H9 (cell line): ENCODE results near the gene MTHFD1L. TPM values are rescaled to one million over a fixed set of nuclear protein-coding genes. Genes with fewer than 3 reads are reported as not detected.

Source experiments
- DNase-seq: peaks from one replicate; pipeline ENCODE4 v3.0.0-alpha.2; 2017
- H2AFZ ChIP-seq: one replicate; pipeline ENCODE4 v1.6.1; 2013; ENCODE audit warnings: mild to moderate bottlenecking, low read length, control low read depth, moderate library complexity
- H2AK5ac ChIP-seq: 2 replicates; pipeline ENCODE4 v1.6.1; 2013; ENCODE audit warnings: low read length, control low read depth, mixed read lengths; ENCODE audit not compliant: insufficient read length
- H2BK120ac ChIP-seq: one replicate; pipeline ENCODE4 v1.6.1; 2013; ENCODE audit warnings: low read depth, mild to moderate bottlenecking, low read length, control low read depth, inconsistent platforms; ENCODE audit not compliant: poor library complexity, severe bottlenecking
- H2BK12ac ChIP-seq: 2 replicates; pipeline ENCODE4 v1.6.1; 2013; ENCODE audit warnings: low read length, control low read depth, mixed read lengths, low read depth; ENCODE audit not compliant: insufficient read length
- H2BK15ac ChIP-seq: 2 replicates; pipeline ENCODE4 v1.6.1; 2013; ENCODE audit warnings: low read depth, low read length, control low read depth
- H2BK20ac ChIP-seq: one replicate; pipeline ENCODE4 v1.6.1; 2013; ENCODE audit warnings: low read depth, mild to moderate bottlenecking, low read length, control low read depth, inconsistent platforms; ENCODE audit not compliant: poor library complexity, severe bottlenecking
- H2BK5ac ChIP-seq: 2 replicates; pipeline ENCODE4 v1.6.1; 2013; ENCODE audit warnings: low read length, control low read depth, mixed read lengths; ENCODE audit not compliant: insufficient read length
- H3K14ac ChIP-seq: 2 replicates; pipeline ENCODE4 v1.6.1; 2013; ENCODE audit warnings: low read length, control low read depth; ENCODE audit not compliant: insufficient read depth
- H3K18ac ChIP-seq: 2 replicates; pipeline ENCODE4 v1.6.1; 2013; ENCODE audit warnings: low read depth, mild to moderate bottlenecking, mixed read lengths, low read length, control low read depth; ENCODE audit not compliant: insufficient read length
- H3K23ac ChIP-seq: 2 replicates; pipeline ENCODE4 v1.6.1; 2013; ENCODE audit warnings: low read length, control low read depth, mixed read lengths, low read depth; ENCODE audit not compliant: insufficient read length
- H3K23me2 ChIP-seq: 2 replicates; pipeline ENCODE4 v1.6.1; 2013; ENCODE audit warnings: low read depth, mild to moderate bottlenecking, mixed read lengths, low read length, control low read depth; ENCODE audit not compliant: insufficient read length, poor library complexity, severe bottlenecking
- H3K27ac ChIP-seq: 2 replicates; pipeline ENCODE4 v1.5.1; 2013; ENCODE audit warnings: low read length, control low read depth, mixed read lengths, low read depth; ENCODE audit not compliant: insufficient read length
- H3K27me3 ChIP-seq: 2 replicates; pipeline ENCODE4 v1.6.1; 2013; ENCODE audit warnings: low read length, control low read depth, inconsistent platforms; ENCODE audit not compliant: insufficient read depth
- H3K4ac ChIP-seq: 2 replicates; pipeline ENCODE4 v1.6.1; 2013; ENCODE audit warnings: low read depth, mild to moderate bottlenecking, control low read depth, inconsistent platforms, low read length, moderate library complexity
- H3K4me1 ChIP-seq: 2 replicates; pipeline ENCODE4 v1.6.1; 2013; ENCODE audit warnings: low read length, control low read depth, inconsistent platforms; ENCODE audit not compliant: insufficient read depth
- H3K4me2 ChIP-seq: 2 replicates; pipeline ENCODE4 v1.6.1; 2013; ENCODE audit warnings: low read length, control low read depth, mixed read lengths; ENCODE audit not compliant: insufficient read length, insufficient read depth
- H3K56ac ChIP-seq: 2 replicates; pipeline ENCODE4 v1.6.1; 2013; ENCODE audit warnings: low read depth, mild to moderate bottlenecking, mixed read lengths, low read length, control low read depth; ENCODE audit not compliant: insufficient read length
- H3K79me1 ChIP-seq: 2 replicates; pipeline ENCODE4 v1.6.1; 2013; ENCODE audit warnings: low read depth, mild to moderate bottlenecking, moderate library complexity, low read length, control low read depth, inconsistent platforms; ENCODE audit not compliant: insufficient read depth, poor library complexity, severe bottlenecking
- H3K79me2 ChIP-seq: 2 replicates; pipeline ENCODE4 v1.6.1; 2013; ENCODE audit warnings: low read length, control low read depth, inconsistent platforms; ENCODE audit not compliant: insufficient read depth
- H3K9ac ChIP-seq: 2 replicates; pipeline ENCODE4 v1.6.1; 2013; ENCODE audit warnings: low read length, control low read depth, mixed read lengths; ENCODE audit not compliant: insufficient read length; ENCODE audit errors: extremely low read depth
- H3K9me3 ChIP-seq: one replicate; pipeline ENCODE4 v1.6.1; 2013; ENCODE audit warnings: low read depth, low read length, inconsistent platforms; ENCODE audit not compliant: control insufficient read depth
- H3T11ph ChIP-seq: one replicate; pipeline ENCODE4 v1.6.1; 2013; ENCODE audit warnings: mild to moderate bottlenecking, low read length, control low read depth, inconsistent platforms
- H4K20me1 ChIP-seq: one replicate; pipeline ENCODE4 v1.6.1; 2013; ENCODE audit not compliant: control insufficient read depth, insufficient read length, insufficient read depth
- H4K5ac ChIP-seq: 2 replicates; pipeline ENCODE4 v1.6.1; 2013; ENCODE audit warnings: low read depth, mild to moderate bottlenecking, mixed read lengths, low read length, control low read depth; ENCODE audit not compliant: insufficient read length
- H4K8ac ChIP-seq: replicated peaks from 2 replicates; pipeline ENCODE4 v1.6.1; 2013; ENCODE audit warnings: low read length, control low read depth, mixed read lengths, low read depth; ENCODE audit not compliant: insufficient read length
- H4K91ac ChIP-seq: 2 replicates; pipeline ENCODE4 v1.6.1; 2013; ENCODE audit warnings: low read depth, mild to moderate bottlenecking, moderate library complexity, mixed read lengths, low read length, control low read depth; ENCODE audit not compliant: insufficient read length
- H3K27ac Mint-ChIP-seq, 3 experiments: 2 replicates in 2 of 3; 3 replicates in 1 of 3; pipeline ENCODE4 v1.8.0; 2020 to 2021; ENCODE audit warnings: mixed read lengths in 3 of 3, mild to moderate bottlenecking in 1 of 3, moderate library complexity in 1 of 3
- H3K27me3 Mint-ChIP-seq: 2 replicates; pipeline ENCODE4 v1.8.0; 2021; ENCODE audit warnings: low read depth, mild to moderate bottlenecking, moderate library complexity, mixed read lengths
- H3K36me3 Mint-ChIP-seq, 3 experiments: 2 replicates in 2 of 3; 3 replicates in 1 of 3; pipeline ENCODE4 v1.8.0; 2020 to 2021; ENCODE audit warnings: low read depth in 3 of 3, mixed read lengths in 3 of 3; ENCODE audit not compliant: insufficient read depth in 1 of 3
- H3K4me1 Mint-ChIP-seq, 2 experiments: 2 replicates each; pipeline ENCODE4 v1.8.0; 2020; ENCODE audit warnings: mixed read lengths in 2 of 2
- H3K4me3 Mint-ChIP-seq, 2 experiments: 2 replicates in 1 of 2; 3 replicates in 1 of 2; pipeline ENCODE4 v1.8.0; 2020 to 2021; ENCODE audit warnings: mild to moderate bottlenecking in 2 of 2, mixed read lengths in 2 of 2, moderate library complexity in 1 of 2
- H3K9me3 Mint-ChIP-seq, 2 experiments: 2 replicates in 1 of 2; 3 replicates in 1 of 2; pipeline ENCODE4 v1.8.0; 2020; ENCODE audit warnings: mild to moderate bottlenecking in 2 of 2, mixed read lengths in 2 of 2, moderate library complexity in 1 of 2
- CTCF ChIP-seq: fragments of 200-600 bp; sonication (generic); conservative IDR thresholded peaks from 3 replicates; pipeline ENCODE4 v1.8.0; 2021; ENCODE audit warnings: antibody characterized with exemption, mild to moderate bottlenecking
- WGBS: extraction: QIAGEN DNeasy Blood & Tissue Kit; methylation state at CpG from one replicate; pipeline ENCODE4 v1.1.7; 2013; ENCODE audit warnings: missing lambda C conversion rate, low lambda C conversion rate, mixed read lengths; ENCODE audit not compliant: insufficient read length; ENCODE audit errors: extremely low coverage; 5-methylcytosine and 5-hydroxymethylcytosine counted together
- total RNA-seq: library from RNA; stranded (reverse); gene quantifications from 2 replicates; pipeline ENCODE4 v1.2.1, GENCODE V29; 2021

MTHFD1L gene
- total RNA-seq, 1 experiment from 2014 or later = 90.2 TPM

- DNase-seq = no peak
- no CpG with 5 or more reads among the region's 7 CpGs for WGBS
Measured at GRCh38 chr6:150897400-150897943, 32.0 kb downstream of the MTHFD1L start.

More at GRCh38 chr6:150897400-150897943, 32.0 kb downstream of the MTHFD1L start:
- no peak overlapping the region for H3K4me2 ChIP-seq
- Mint-ChIP-seq H3K4me1 (peaks cover 6 to 8% of the 10 kb centered on the region in 2 experiments), H3K27ac (no peak overlapping the region; a peak in 1 of 7 replicates), H3K4me3 (no peak overlapping the region), H3K9me3 (no peaks in the 10 kb centered on the region), H3K36me3 (peaks cover 26 to 60% (median 43%) of the 10 kb centered on the region in 3 experiments), H3K27me3 (no peaks in the 10 kb centered on the region)
- no peaks in the 10 kb centered on the region for H3K9me3 ChIP-seq
- no peak overlapping the region for H3K18ac ChIP-seq
- H2BK5ac ChIP-seq = no peak overlapping the region
- no peak for TF ChIP-seq CTCF
- no peak overlapping the region for H2AFZ ChIP-seq
- no peaks in the 10 kb centered on the region for H4K20me1 ChIP-seq
- no peak overlapping the region for H2BK20ac ChIP-seq
- H3T11ph ChIP-seq = no peak overlapping the region
- no peak overlapping the region for H4K91ac ChIP-seq
- H3K4ac ChIP-seq = no peak overlapping the region
- no peak overlapping the region for H2BK12ac ChIP-seq
- H2AK5ac ChIP-seq = no peak overlapping the region
- no peaks in the 10 kb centered on the region for H3K79me1 ChIP-seq
- no peak overlapping the region for H3K9ac ChIP-seq
- no peak overlapping the region for H4K5ac ChIP-seq
- H3K27ac ChIP-seq = no peak overlapping the region
- no peak overlapping the region for H3K14ac ChIP-seq
- H2BK15ac ChIP-seq = no peak overlapping the region
- H3K23ac ChIP-seq = no peak overlapping the region
- H3K23me2 ChIP-seq = peaks cover 3% of the 10 kb centered on the region
- H4K8ac ChIP-seq = no peak overlapping the region
- H2BK120ac ChIP-seq = no peak overlapping the region
- no peaks in the 10 kb centered on the region for H3K79me2 ChIP-seq
- no peak overlapping the region for H3K56ac ChIP-seq
- no peaks in the 10 kb centered on the region for H3K27me3 ChIP-seq
- no peaks in the 10 kb centered on the region for H3K4me1 ChIP-seq
